Effector memory CD4-positive, alpha-beta T cell (primary cell): ENCODE data around the gene TMEM181.
"Not testable (repeated sequence)": the region's sequence is repeated elsewhere in the genome, so short reads cannot be mapped to it uniquely, and the experiment has no call there.

Experiments used
- DNase-seq, 3 donors: peaks; one replicate each; pipeline ENCODE4 v3.0.0-alpha.2; 2020
- H3K27ac ChIP-seq: 2 replicates; pipeline ENCODE4 v1.7.0; 2013; ENCODE audit warnings: mild to moderate bottlenecking, low read length, moderate library complexity; ENCODE audit not compliant: insufficient read depth, poor library complexity, severe bottlenecking
- H3K27me3 ChIP-seq: replicated peaks from 2 replicates; pipeline ENCODE4 v1.7.0; 2013; ENCODE audit warnings: mild to moderate bottlenecking, low read length; ENCODE audit not compliant: insufficient read depth, control insufficient read depth, poor library complexity, severe bottlenecking
- H3K36me3 ChIP-seq: 2 replicates; pipeline ENCODE4 v1.7.0; 2013; ENCODE audit warnings: mild to moderate bottlenecking, low read length, moderate library complexity; ENCODE audit not compliant: control insufficient read depth, insufficient read depth
- H3K4me1 ChIP-seq: 2 replicates; pipeline ENCODE4 v1.7.0; 2013; ENCODE audit warnings: low read length, mild to moderate bottlenecking; ENCODE audit not compliant: control insufficient read depth, insufficient read depth, poor library complexity, severe bottlenecking
- H3K4me3 ChIP-seq: 2 replicates; pipeline ENCODE4 v1.7.0; 2013; ENCODE audit warnings: low read length, low read depth, mild to moderate bottlenecking; ENCODE audit not compliant: insufficient read depth, poor library complexity, severe bottlenecking
- H3K9me3 ChIP-seq: 2 replicates; pipeline ENCODE4 v1.7.0; 2013; ENCODE audit warnings: mild to moderate bottlenecking, low read length, moderate library complexity; ENCODE audit not compliant: control insufficient read depth

TMEM181 gene

DNA sequence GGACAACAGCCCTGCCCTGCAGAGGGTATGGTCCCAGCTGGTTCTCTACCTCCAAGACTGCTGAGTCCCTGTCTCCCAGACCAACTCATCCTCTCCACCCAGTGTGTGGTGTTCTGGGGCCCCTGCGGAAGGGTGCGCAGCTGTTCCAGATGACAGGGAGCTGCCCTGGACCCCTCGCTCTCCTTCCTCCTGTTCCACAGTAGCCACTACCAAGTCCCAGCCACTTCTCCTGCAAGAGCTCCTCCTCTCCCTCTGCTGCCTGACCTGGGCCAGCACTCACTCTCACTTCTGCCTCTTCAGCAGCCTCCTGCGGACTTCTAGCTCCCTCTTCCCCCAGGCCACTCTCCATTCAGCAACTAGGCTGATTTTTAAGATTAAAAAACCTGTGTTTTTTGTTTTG, 40.1 kb upstream of the TMEM181 start:
- no peak overlapping the region for H3K4me3 ChIP-seq
- no peaks in the 10 kb centered on the region for H3K36me3 ChIP-seq
- H3K27me3 ChIP-seq, result peaks cover 5% of the 10 kb centered on the region
- H3K9me3 ChIP-seq, result no peaks in the 10 kb centered on the region
- H3K4me1 ChIP-seq, result peaks cover 7% of the 10 kb centered on the region
- no peak overlapping the region for H3K27ac ChIP-seq
- no peak for DNase-seq

DNA sequence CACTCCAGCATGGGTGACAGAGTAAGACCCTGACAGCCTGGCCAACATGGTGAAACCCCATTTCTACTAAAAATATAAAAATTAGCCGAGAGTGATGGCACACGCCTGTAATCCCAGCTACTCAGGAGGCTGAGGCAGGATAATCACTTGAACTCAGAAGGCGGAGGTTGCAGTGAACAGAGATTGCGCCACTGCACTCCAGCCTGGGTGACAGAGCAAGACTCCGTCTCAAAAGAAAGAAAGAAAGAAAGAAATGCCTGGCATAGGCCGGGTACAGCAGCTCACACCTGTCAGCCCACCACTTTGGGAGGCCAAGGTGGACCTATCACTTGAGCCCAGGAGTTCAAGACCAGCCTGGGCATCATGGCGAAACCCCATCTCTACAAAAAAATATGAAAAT, 38.9 kb upstream of the TMEM181 start:
- H3K4me3 ChIP-seq, H3K9me3 ChIP-seq, H3K4me1 ChIP-seq, H3K27me3 ChIP-seq, H3K27ac ChIP-seq, H3K36me3 ChIP-seq, DNase-seq: not testable (repeated sequence)

DNA sequence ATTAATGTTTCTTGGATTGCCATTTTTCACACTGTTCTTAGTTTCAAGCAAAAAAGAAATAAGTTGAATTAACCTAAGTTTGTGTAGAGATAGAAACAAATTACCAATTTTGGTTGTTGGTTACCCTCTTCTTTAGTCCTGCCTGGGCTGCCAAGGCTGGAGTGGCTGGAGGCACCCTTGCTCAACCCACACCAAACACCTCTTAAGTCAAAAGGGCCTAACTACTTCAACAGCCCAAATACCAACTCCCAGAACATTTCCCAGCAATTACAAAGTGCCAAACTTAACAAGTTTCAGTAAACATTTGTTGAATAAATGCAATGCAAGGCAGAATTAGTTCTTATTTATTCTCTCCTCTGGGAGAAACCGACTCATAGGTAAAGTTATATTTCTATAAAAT, 38.1 kb upstream of the TMEM181 start:
- DNase-seq, result no peak
- peaks cover 7% of the 10 kb centered on the region for H3K4me1 ChIP-seq
- H3K36me3 ChIP-seq, result no peaks in the 10 kb centered on the region
- H3K4me3 ChIP-seq, result no peak overlapping the region
- peaks cover 5% of the 10 kb centered on the region for H3K27me3 ChIP-seq
- no peak overlapping the region for H3K27ac ChIP-seq
- H3K9me3 ChIP-seq, result no peaks in the 10 kb centered on the region

DNA sequence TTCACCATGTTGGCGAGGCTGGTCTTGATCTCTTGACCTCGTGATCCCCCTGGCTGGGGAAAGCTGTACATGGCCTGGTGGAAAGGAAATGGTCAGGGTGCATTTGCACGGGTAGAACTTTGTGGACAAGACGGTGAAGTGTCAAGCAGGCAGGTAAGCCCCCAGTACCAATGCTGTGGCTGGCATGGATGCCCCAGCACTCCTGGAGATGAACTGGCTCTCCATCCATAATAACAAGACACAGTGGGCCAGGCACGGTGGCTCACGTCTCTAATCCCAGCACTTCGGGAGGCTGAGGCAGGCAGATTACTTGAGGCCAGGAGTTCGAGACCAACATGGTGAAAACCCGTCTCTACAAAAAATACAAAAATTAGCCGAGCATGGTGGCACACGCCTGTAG, 37.3 kb upstream of the TMEM181 start:
- no peaks in the 10 kb centered on the region for H3K9me3 ChIP-seq
- no peaks in the 10 kb centered on the region for H3K36me3 ChIP-seq
- H3K27me3 ChIP-seq, result peaks cover 5% of the 10 kb centered on the region
- no peak overlapping the region for H3K27ac ChIP-seq
- DNase-seq, result no peak
- no peak overlapping the region for H3K4me3 ChIP-seq
- peaks cover 6% of the 10 kb centered on the region for H3K4me1 ChIP-seq

DNA sequence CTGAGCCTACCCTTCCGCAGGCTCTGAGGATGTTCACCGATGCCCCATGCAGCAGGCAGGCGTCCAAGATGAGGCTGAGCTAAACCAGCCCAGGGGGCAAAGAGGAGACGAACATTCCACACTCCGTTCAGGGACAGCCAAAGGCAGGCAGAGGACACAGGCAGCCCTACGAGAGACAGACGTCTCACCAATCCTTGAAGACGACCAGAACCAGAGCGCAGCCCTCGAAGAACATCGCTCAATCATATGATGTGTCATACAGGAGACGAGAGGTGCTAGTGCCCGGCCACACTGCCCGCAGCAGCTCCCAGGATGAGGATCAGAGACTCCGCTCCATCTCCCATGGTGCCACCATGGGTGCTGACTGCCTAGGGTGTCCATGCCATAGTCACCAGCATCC, 35.6 kb upstream of the TMEM181 start:
- Histone ChIP-seq H3K9me3 (no peaks in the 10 kb centered on the region), H3K27ac (no peak overlapping the region), H3K36me3 (no peaks in the 10 kb centered on the region), H3K27me3 (peaks cover 5% of the 10 kb centered on the region), H3K4me1 (no peaks in the 10 kb centered on the region), H3K4me3 (no peak overlapping the region)
- DNase-seq, result no peak

DNA sequence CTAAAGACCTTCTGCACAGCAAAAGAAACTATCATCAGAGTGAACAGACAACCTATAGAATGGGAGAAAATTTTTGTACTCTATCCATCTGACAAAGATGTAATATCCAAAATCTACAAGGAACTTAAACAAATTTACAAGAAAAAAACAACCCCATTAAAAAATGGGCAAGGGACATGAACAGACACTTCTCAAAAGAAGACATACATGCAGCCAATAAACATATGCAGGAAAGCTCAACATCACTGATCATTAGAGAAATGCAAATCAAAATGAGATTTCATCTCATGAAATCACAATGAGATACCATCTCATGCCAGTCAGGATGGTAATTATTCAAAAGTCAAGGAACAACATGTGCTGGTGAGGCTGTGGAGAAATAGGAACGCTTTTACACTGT, 32.0 kb upstream of the TMEM181 start:
- DNase-seq, H3K9me3 ChIP-seq: not testable (repeated sequence)

DNA sequence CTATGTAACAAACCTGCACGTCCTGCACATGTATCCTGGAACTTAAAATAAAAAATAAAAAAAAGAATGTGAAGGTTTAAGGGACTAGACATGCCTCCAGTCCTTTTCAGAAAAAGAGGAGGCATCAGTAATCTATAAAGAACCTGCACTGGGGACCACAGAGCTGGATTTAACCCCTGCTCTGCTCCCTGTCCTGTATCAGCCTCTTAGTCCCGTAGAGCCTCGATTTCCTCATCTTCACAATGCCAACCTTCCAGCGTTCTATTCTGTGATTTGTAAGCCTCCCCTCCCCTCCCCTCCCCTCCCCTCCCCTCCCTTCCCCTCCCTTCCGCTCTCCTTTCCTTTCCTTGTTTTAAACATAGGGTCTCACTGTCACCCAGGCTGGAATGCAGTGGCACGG, 31.1 kb upstream of the TMEM181 start:
- H3K4me1 ChIP-seq, result no peaks in the 10 kb centered on the region
- H3K27ac ChIP-seq, result no peak overlapping the region
- no peaks in the 10 kb centered on the region for H3K9me3 ChIP-seq
- H3K4me3 ChIP-seq, result no peak overlapping the region
- no peaks in the 10 kb centered on the region for H3K36me3 ChIP-seq
- no peak for DNase-seq
- peaks cover 5% of the 10 kb centered on the region for H3K27me3 ChIP-seq

More for the DNA sequence above, 32.0 kb upstream of the TMEM181 start:
- not testable (repeated sequence) for H3K4me1 ChIP-seq, H3K27ac ChIP-seq, H3K27me3 ChIP-seq, H3K36me3 ChIP-seq, H3K4me3 ChIP-seq

DNA sequence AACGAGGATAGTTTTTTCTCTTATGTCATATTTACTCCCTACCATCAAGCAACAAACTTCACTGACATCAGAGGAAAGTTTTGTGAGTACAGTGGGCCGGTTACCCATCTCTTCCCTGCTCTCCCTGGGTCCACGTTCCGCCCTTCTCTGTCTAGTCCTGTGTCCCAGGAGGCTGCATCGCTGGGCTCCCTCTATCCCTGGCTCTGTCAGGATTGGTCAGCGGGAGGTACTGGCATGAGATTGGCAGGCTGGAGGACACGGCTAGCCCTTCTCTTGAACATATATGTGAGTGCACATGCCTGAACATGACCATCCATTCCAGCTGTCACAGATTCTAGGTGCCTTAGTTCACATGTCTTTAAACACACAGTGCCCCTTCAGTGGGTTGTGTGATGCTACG, 30.3 kb upstream of the TMEM181 start:
- no peaks in the 10 kb centered on the region for H3K9me3 ChIP-seq
- no peaks in the 10 kb centered on the region for H3K27me3 ChIP-seq
- no peaks in the 10 kb centered on the region for H3K4me1 ChIP-seq
- no peak overlapping the region for H3K4me3 ChIP-seq
- H3K27ac ChIP-seq, result no peak overlapping the region
- H3K36me3 ChIP-seq, result no peaks in the 10 kb centered on the region
- no peak for DNase-seq

DNA sequence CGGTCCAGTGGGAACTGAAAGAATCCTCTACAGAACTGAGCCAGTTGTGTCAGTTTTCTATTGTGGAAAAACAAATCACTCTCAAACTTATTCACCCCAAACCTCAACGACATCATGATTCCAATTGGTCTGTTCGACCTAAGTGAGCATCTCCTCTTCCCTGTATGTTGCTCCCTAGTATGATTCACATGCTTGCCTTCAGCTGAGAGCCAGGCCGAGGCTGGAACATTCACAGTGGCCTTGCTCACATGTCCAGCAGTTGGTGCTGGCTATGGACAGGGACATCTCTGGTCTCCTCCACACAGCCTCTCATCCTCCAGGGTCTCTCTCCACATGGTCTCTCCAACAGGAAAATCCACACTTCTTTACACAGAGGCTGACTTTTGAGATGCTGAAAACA, 28.3 kb upstream of the TMEM181 start:
- H3K4me1 ChIP-seq, result peaks cover 5% of the 10 kb centered on the region

DNA sequence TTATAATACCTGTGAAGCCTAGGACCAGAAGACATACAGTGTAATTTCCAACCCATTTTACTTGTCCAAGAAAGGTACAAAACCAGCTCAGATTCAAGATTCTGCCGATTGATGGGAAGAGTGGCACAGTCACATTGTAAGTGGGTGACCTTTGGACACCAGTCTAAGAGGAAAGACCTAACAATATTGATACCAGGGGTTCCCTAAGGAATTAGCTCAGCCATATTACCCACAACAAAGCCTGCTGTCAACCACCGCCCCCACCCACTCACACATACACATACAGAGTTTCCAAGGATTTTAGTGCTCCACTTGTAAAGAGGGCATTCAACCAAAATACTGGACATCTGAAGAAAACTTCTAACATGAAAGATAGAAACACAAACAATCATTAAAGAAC, 27.9 kb upstream of the TMEM181 start:
- Histone ChIP-seq H3K4me3 (no peak overlapping the region), H3K27ac (no peak overlapping the region), H3K9me3 (no peaks in the 10 kb centered on the region), H3K36me3 (no peaks in the 10 kb centered on the region), H3K4me1 (peaks cover 6% of the 10 kb centered on the region), H3K27me3 (no peaks in the 10 kb centered on the region)
- no peak for DNase-seq

More for the DNA sequence above, 28.3 kb upstream of the TMEM181 start:
- H3K4me3 ChIP-seq, result no peak overlapping the region
- no peaks in the 10 kb centered on the region for H3K36me3 ChIP-seq
- H3K27me3 ChIP-seq, result no peaks in the 10 kb centered on the region
- H3K9me3 ChIP-seq, result no peaks in the 10 kb centered on the region
- DNase-seq, result no peak
- no peak overlapping the region for H3K27ac ChIP-seq
